ENCODE measurements around the gene DNAJB4.
"Not testable (repeated sequence)": the region's sequence is repeated elsewhere in the genome, so short reads cannot be mapped to it uniquely, and the experiment has no call there.

The DNAJB4 gene

DNA sequence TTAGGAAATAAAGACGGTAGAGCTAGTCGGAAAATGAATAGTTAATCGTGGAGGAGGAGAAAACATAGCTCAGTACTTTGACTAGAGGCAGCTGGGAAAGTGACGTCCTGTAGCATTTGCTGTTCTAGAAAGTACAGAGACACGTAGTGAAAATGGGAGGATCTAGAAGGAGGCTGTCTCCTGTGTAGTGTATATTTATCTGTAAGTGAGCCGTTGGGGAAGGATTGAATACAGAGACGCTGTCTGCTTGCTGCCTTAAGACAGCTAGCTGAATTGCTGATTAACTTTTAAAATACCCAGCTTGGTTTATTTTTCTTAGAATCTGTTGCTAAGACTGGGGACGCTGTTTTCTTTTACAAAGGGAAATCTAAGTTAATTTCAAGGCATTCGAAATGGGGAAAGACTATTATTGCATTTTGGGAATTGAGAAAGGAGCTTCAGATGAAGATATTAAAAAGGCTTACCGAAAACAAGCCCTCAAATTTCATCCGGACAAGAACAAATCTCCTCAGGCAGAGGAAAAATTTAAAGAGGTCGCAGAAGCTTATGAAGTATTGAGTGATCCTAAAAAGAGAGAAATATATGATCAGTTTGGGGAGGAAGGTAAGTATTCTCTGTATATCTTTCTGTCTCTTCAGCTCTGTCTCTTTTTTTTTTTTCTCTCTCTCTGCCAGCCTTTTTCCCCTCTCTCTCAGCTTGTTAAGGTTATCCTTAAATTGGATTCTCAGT lies at the start of gene DNAJB4:
DNAJB4 (plus strand) TSS at position 221 of the 729 bp plus-strand sequence; CDS start at position 393, 172 bp downstream.
- DNase-seq: peak; percentile 91

DNA sequence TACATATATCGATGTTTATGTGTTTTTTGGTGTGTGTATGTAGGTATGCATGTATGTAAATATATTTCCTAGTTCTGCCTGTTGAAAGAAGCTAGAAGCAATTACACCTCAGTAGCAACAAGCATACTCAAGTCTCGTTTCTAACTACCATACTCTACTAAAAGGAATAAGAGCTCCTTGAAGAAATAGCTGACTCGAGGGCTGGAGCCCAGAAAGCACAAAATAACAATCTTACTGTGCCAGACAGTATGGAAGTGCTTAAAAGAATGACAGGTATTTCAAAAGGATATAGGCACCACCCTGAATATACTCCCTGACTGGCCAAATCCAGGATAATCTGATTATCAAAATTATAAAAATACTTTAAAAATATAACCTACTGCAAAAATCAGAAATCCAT lies 49.0 kb upstream of the DNAJB4 start:
- DNase-seq: no peak

DNA sequence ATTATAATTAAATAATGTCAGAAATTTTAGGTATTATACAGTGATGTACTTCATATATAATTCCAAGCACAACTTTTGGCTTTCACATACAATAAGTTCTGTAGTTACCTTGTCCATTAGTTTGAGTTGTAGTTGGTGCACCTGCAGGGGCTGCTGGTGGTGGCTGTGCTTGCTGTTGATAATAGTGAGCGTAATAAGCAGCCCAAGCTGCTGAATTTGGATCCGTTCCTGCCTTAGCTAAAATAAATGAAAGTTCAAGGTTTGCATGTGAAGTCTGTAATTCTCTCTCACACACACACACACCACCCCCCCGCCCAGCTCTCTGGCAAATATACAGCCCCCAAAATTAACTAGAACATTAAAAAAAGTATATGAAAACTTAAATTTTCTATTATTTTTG lies 48.3 kb upstream of the DNAJB4 start:
- no peak for DNase-seq

DNA sequence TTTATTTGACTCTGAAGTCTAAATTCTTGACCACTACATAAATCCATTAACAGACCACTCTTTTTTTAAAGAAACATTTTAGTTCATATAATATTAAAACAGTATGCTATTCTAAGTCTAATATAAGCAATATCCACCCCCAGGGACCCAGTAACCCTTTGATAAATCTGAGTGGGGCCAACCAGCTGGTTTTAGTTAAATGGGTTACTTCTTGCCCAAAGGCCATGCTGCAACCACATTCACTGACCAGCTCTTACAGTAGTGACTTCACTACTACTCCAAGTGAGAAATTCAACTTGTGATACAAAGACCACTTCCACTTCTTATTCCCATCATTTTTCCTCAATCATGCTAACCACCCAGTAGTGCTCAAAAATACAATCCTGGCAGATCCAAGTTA lies 46.3 kb upstream of the DNAJB4 start:
- DNase-seq: no peak

DNA sequence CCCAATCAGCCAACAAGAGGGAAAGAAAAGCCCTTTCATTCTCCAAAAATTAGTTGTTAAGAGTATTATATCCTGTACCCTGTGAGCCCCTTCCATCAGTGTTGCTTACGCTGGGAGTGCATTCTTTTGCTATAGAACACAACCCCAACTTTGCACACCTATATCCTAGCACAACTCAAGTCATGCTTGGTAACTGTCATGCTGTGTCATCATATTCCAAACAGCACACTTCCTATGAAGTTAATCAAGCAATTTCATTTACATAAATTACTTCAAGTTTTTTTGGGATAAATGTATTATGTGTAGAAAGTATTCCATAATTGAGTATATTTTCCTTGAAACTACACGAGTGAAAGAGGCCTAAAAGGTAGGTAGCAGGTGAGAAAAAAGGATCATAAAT lies 45.9 kb upstream of the DNAJB4 start:
- no peak for DNase-seq

DNA sequence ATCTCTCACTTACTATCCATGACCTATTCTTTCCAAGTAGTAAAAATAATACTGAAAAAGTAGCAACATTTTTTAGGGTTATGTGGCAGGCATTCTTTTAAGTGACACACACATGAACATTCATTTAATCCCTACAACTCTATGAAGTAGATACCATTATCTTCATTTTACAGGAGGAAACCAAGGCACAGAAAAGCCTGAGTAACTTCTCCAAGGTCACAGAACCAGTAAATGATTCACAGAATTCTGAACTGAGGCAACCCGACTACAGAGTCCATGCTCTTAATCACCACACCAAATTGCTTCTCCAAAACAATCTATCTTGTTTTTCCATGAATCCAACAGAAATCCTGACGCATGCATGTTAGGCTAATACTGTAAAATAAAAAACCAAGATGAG lies 43.3 kb upstream of the DNAJB4 start:
- no peak for DNase-seq

DNA sequence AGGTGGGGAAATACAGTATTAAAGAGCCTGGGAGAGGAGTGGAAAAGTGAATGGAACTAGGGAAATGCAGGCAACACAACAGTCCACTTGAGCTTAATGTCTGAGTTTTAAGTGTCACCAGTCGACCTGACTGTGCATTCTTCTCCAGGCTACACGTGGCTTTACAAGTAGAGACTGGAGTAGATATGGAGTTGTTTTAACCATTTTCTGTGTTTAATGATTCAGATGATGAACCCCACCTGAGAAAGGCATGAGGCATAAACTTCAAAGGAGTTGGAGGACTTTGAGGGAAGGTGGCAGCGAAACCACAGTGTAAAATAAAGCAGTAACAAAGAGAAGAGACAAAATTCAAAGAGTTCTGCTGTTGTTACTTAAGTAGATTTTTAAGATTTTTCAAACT lies 38.4 kb upstream of the DNAJB4 start:
- no peak for DNase-seq

DNA sequence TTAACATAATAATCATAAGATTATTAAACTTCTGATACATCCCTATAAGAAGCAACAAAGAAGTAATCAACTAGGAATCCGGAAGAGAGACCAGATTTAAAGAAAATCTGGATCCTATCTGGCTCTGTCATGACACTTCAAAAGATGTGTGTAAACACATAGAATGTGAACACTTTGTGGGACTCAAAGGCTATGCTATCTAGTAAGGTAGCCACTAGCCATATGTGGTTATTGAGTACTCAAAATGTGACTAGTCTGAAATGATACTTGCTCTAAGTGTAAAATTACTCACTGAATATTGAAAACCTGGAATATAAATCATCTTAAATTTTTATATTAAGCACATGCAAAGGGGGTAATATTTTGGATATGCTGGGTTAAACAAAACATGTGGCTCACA lies 34.5 kb upstream of the DNAJB4 start:
- no peak for DNase-seq

DNA sequence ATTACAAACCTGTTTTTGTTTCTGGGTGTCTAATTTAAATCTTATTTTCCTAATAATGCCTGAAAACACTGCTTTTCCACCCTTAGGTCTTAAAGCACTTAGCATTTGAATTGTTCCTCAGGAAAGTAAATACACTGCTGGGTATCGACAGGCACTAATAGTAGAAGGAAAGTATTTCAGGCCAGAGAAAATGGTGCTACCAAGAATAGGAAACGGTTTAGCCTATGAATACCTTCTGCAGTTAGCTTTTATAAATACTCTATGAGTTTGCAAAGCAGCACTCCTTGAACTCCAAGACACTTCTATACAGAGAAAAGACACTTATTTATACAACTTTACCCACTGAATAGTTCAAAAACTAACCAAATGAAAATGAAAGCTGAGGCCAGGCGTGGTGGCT lies 32.7 kb upstream of the DNAJB4 start:
- DNase-seq: no peak

DNA sequence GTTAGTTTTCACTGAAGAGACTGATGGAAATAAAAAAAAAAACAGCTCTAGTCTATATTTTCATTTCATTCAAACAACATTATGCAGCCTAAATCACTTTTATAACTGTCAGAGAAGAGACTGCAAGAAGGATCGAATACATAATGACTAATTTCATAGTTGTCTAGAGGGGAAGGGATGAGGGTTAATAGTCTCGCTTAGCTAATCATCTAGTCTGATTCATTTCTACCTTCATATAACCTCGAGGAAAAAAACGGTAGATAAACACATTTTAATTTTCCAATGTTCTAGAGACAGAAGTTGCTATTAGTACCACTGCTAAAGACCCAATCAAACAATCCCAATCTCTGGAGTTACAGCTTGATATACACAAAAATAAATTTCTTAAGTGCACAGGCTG lies 29.4 kb upstream of the DNAJB4 start:
- DNase-seq: no peak

DNA sequence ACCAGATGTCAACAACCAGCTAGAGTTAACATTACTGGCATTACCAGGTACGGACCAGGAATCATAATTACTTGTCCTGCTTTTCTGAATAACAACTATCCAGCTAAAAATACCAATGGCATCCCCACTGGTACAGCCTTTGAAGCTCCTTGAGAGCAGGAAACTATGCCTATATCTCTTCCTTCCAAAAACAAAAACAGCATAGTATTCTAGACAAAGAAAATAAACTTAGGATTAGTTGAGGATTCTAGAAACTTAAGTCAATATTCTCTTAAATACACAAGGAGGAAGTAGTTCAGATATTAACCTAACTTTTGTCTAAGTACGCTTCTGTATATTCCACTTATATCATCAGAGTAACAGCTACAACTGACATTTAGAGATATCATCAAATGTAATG lies 28.8 kb upstream of the DNAJB4 start:
- no peak for DNase-seq

DNA sequence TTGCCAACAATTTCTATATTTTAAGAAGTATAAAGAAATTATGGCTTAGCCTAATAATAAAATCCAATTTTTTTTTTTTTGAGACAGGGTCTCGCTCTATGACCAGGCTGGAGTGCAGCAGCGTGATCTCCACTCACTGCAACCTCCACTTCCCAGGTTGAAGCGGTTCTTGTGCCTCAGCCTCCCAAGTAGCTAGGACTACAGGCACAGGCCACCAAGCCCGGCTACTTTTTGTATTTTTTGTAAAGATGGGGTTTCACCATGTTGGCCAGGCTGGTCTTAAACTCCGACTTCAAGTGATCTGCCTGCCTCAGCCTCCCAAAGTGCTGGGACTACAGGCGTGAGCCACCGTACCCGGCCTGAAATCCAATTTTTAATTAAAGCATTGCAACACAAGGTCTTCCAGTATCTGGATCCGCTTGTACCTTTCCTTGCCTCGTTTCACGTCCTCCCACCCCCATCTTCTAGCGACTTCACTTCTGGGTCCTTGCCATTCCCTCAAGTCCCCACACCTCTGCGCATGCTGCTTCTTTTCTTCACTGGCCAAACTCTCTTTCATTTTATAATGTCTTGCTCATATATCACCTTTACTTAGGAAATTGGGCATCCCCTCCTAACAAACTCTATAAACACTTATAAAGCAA lies 28.2 kb upstream of the DNAJB4 start:
- DNase-seq: no peak

DNA sequence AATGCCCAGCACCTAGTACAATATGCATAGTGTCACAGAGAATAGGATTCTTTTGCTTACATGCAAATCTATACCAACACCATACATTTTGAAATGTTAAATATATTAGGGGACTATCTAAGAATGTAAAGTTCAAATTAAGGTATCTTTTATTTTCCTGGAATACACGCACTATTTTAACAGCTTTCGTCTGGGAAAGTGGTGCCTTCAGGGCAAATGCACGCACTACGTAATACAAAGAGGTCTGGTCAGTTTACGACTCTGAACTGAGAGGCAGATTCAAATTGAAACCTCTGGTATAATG lies 26.8 kb upstream of the DNAJB4 start:
- DNase-seq: no peak

DNA sequence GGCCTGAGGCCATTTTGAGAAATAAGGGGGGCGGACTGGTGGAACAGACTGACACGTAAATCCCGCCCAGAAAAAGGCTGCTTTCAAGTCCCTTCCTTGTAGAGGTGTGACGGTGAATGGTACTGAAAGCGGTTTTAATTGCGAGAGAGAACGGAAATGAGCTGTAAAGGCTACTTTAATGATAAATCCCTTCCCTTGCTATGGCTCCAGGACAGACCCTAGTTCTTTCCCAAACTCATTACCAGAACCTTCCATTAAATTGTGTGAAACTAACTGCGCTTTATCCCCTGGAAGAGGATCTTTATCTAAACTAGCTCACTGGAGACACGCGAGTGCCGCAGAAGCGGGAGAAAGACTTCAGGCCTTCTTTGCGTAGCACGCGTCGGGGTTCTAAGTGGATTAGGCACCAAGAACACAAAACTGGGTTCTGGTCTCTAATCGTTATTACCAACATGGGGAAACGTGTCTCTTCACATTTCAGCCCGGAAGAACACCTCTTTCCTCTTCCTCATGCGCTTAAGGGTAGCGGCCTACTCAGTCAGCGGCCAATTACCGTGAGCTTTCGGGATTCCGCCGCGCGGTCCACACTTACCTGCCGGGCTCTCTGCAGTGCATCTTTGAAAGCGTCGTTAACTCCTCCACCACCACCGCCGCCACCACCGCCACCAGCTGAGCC lies 26.3 kb upstream of the DNAJB4 start:
- DNase-seq: peak; percentile 59

DNA sequence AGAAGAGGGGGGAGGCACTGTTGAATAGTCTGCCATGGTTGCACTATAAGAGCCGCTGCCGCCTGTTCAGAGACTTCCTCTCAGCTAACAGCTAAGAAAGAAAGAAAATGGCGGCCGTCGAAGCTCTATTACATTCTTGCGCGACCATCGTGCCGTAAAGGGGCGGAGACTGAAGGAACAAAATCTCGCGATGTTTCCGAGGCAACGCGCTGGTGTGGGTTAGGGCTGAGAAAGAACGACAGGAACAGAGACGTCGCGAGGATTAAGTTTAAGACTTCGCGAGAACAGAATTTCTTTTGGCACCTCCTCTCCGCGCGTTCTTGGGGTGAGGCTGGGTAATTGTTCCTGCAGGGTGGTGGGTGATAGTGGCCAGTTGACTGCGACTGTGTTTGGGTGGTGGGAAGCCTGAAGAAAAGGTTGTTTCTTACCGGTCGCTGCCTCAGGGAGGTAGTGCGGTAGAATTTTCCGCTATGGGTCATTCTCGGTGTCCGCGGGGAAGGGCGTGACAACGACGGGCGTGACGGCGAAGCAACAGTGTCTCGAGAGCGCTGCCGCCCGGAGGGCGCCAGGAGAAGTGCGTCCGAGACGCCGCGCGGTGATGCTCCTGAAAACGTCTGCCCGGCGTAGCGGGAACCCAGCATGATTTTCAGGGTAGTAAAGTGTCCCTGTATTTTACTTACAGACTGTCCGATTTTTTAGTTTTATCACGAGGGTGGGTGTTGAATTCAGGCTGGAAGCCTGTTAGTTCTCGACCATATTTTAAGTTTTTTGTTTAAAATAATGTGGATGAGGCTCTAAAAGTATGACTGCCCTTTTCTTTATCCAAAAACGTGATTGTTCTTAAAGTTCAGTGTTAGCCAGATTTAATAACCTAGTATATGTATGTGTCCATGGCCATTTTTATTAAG lies 25.5 kb upstream of the DNAJB4 start, which contains the start of gene FUBP1:
FUBP1 (minus strand) TSS at position 104 of the 908 bp plus-strand sequence; CDS start at position 36, 68 bp downstream.
- DNase-seq: peak; percentile 97

DNA sequence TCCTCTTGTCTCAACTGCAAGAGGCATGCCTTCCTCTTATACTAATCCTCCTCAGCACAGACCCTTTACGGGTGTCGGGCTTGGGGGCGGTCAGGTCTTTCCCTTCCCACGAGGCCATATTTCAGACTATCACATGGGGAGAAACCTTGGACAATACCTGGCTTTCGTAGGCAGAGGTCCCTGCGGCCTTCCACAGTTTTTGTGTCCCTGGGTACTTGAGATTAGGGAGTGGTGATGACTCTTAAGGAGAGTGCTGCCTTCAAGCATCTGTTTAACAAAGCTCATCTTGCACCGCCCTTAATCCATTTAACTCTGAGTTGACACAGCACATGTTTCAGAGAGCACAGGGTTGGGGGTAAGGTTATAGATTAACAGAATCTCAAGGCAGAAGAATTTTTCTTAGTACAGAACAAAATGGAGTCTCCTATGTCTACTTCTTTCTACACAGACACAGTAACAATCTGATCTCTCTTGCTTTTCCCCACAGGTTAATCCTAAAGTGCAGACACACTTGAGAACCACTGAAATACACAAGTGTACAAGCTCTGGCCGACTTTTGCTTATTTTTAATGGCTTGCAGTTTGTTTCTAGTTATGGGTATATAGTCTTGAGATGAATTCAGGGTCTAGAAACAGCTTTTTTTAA lies 21.3 kb upstream of the DNAJB4 start:
- DNase-seq: not testable (repeated sequence)

DNA sequence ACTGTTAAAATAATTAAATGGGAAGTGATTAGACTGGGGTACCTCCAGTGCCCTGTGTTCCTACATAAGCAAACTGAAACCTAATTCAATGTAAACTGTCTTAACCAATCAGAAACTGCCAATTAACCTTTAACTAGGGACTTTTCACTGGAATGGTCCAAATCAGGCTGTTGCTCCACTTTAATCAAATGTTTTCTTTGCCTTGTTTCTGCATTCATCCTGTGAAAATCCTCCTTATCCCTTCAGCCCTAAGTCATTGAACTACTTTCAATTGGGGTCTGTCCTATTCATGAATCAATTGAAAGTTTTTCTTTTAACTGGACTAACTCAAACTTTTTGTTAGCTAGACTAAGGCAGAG lies 20.8 kb upstream of the DNAJB4 start:
- no peak for DNase-seq

DNA sequence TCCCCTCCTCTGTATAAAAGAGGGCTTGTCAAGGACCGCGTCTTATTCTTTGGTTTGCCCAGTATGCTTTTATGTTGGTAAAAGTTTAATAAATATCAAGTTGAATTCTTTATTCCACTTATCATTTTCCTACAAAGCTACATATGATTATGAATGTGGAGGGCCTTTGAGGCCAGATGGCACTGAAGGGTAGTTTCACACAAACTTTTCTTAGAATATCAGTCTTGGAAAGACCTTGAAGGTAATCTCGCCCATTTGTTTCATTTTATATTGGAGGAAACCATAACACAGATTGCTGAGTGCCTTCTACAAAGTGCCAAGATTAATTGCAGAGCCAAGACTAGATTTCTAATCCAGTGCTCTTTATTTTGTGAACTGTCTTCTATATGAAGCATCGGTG lies 20.1 kb upstream of the DNAJB4 start:
- no peak for DNase-seq

DNA sequence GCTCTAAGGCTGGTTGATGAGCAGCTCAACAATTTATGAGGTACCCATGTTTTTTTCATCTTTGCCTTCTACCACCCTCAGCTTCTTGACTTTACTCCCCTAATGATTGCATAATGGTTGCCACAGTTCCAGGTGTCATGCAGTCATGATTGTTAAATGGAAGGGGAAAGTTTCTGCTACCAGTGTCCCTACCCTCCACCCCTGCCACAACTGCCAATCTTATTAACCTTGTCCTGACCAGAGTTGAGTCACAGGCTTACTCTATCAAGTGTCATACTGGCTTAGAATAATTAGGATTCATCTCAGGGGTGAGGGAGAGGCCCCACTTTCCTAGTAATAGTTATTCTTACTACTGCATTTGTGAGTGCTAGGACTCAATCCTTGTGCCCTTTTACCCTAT lies 17.9 kb upstream of the DNAJB4 start:
- no peak for DNase-seq

DNA sequence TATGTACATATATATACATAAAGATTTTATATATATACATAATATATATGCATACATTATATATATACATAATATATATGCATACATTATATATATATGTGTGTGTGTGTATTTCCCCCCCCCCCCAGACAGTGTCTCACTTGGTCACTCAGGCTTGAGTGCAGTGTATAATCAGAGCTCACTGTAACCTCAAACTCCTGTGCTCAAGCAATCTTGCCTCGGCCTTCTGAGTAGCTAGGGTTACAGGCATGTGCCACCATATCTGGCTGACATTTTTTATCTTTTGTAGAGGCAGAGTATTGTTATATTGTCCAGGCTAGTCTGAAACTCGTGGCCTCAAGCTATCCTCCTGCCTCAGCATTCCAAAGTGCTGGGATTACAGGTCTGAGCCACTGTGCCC lies 16.8 kb upstream of the DNAJB4 start:
- no peak for DNase-seq

DNA sequence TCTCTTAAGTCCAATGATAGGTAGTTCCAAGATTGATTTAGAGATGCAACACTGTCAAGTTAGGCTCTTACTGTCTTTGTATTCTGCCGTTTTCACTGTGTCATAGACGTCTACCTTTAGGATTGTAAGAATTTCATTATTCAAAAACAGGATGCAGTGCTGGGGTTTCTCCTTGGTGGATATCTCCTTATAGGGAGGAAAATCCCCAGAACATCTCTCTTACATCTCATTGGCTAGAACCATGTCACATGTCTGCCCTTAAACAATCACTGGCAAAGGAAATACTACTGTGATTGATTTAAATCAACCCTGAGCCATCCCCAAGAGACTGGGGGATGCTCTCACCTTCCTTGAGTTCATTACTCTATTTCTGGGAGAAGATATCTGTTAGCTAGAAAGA lies 15.0 kb upstream of the DNAJB4 start:
- no peak for DNase-seq

DNA sequence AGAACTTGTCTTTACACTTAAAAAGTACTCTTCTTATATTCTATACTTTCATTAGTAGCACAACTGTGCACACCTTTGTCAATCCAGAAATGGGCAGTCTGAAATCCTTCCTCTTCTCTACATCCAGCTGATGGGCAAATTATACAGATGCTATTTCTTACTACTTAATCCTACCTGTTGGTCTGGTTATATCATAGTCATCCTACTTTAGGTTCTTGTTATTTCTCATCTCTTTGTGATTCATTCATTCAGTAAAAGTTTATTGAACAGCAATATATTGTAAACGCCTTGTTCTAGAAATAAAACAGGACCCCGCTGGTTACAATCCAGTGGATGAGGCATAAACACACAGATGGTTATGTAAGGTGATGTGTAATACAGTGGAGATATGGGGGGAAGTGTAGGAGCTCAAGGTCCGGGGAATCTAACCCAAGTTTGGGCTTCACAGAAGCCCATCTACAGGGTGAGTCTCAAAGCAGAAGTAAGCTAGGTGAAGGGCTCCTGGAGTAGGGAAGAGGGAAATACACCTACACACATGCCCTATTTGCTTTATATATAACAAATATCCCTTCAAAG lies 14.0 kb upstream of the DNAJB4 start:
- DNase-seq: no peak

DNA sequence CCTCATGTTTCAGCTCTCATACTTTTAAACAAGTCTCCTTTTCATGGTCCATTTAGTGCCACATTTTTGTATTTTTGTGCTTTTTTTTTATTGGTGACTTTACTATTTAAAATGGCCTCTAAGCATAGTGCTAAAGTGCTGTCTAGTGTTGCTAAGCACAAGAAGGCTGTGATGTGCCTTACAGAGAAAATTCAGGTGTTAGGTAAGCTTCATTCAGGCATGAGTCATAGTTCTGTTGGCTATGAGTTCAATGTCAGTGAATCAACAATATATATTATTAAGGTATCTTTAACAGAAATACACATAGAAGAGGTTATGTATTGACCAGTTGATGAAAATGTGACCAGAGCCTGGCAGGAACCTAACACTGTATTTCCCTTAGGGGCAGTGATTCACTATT lies 13.1 kb upstream of the DNAJB4 start:
- no peak for DNase-seq

All from SHP77 treated with DMSO at 0.1 percent for 48 hours (cell line).